Endothelial cell of umbilical vein (primary cell): ENCODE results near the gene GRWD1. TPM values are rescaled to one million over a fixed set of nuclear protein-coding genes. Genes with fewer than 3 reads are reported as not detected.

ENCODE experiments used
- BruUV-seq: library from RNA; stranded (reverse); fragments of 400-500 nt; replicated peaks from 2 replicates; lab custom pipeline; 2021; lab: Mats Ljungman, UMichigan
- CTCF ChIA-PET: fragments of 300-600, 350-600 bp; sonication (Branson Sonifier 250); formaldehyde crosslinking; loops from one replicate; lab custom pipeline; 2021; ENCODE audit warnings: antibody characterized with exemption, inconsistent platforms; lab: Charles Lee
- POLR2A ChIA-PET: fragments of 300-600, 350-600 bp; sonication (Branson Sonifier 250); formaldehyde crosslinking; loops from one replicate; lab custom pipeline; 2021; ENCODE audit warnings: antibody characterized with exemption, inconsistent platforms; lab: Charles Lee
- DNase-seq: peaks from one replicate; pipeline ENCODE4 v3.0.0-alpha.2; 2011; ENCODE audit warnings: low read depth, low spot score
- FAIRE-seq: peaks from 2 replicates; lab custom pipeline; 2011; peaks lifted over from hg19 to GRCh38; lab: Jason Lieb, UNC
- H2AFZ ChIP-seq: 2 replicates; pipeline ENCODE4 v1.6.0; 2012; ENCODE audit warnings: low read depth, low read length, control low read depth, inconsistent platforms
- H3K27ac ChIP-seq: 2 replicates; pipeline ENCODE4 v1.5.1; 2011; ENCODE audit warnings: low read depth, mild to moderate bottlenecking, control low read depth, low read length, moderate library complexity; ENCODE audit not compliant: insufficient read depth
- H3K27me3 ChIP-seq, 2 experiments: 2 replicates each; pipeline versions ENCODE4 v1.6.0 to v1.6.1; 2011; ENCODE audit warnings: low read length in 2 of 2, mixed read lengths in 1 of 2; ENCODE audit not compliant: control insufficient read depth in 2 of 2, insufficient read depth in 2 of 2
- H3K36me3 ChIP-seq, 2 experiments: 2 replicates in 1 of 2; 3 replicates in 1 of 2; pipeline ENCODE4 v1.5.1; 2011; ENCODE audit warnings: low read length in 2 of 2, mild to moderate bottlenecking in 1 of 2, moderate library complexity in 1 of 2; ENCODE audit not compliant: control insufficient read depth in 2 of 2, insufficient read depth in 2 of 2; ENCODE audit errors: extremely low read depth in 1 of 2
- H3K4me1 ChIP-seq: 3 replicates; pipeline ENCODE4 v1.5.1; 2011; ENCODE audit warnings: mild to moderate bottlenecking, low read length; ENCODE audit not compliant: control insufficient read depth, insufficient read depth; ENCODE audit errors: extremely low read depth
- H3K4me2 ChIP-seq: 2 replicates; pipeline ENCODE4 v1.6.1; 2011; ENCODE audit warnings: low read length, control low read depth, mixed read lengths; ENCODE audit not compliant: insufficient read depth
- H3K4me3 ChIP-seq, 3 experiments: fragments of 200-600 bp in 1 of 3; sonication (generic), shearing (Covaris generic) in 1 of 3; replicated peaks in 1 of 3; 2 replicates each; pipeline ENCODE4 v1.5.1; 2011 to 2016; ENCODE audit warnings: control low read depth in 3 of 3, low read length in 3 of 3, mild to moderate bottlenecking in 2 of 3, inconsistent platforms in 1 of 3, low read depth in 1 of 3, moderate library complexity in 1 of 3; ENCODE audit not compliant: insufficient read depth in 1 of 3
- H3K79me2 ChIP-seq: 2 replicates; pipeline ENCODE4 v1.6.0; 2012; ENCODE audit warnings: low read length, inconsistent platforms; ENCODE audit not compliant: control insufficient read depth, insufficient read depth
- H3K9ac ChIP-seq: replicated peaks from 2 replicates; pipeline ENCODE3; 2011; ENCODE audit warnings: low read length, control low read depth; ENCODE audit not compliant: insufficient read depth; ENCODE audit errors: extremely low read depth
- H3K9me1 ChIP-seq: replicated peaks from 3 replicates; pipeline ENCODE4 v1.6.0; 2011; ENCODE audit warnings: mild to moderate bottlenecking, low read length; ENCODE audit not compliant: control insufficient read depth, insufficient read depth; ENCODE audit errors: extremely low read depth
- H3K9me3 ChIP-seq: replicated peaks from 2 replicates; pipeline ENCODE4 v1.5.1; 2012; ENCODE audit warnings: low read length, inconsistent platforms; ENCODE audit not compliant: control insufficient read depth, insufficient read depth
- H4K20me1 ChIP-seq: replicated peaks from 2 replicates; pipeline ENCODE3; 2011; ENCODE audit warnings: mild to moderate bottlenecking, low read length; ENCODE audit not compliant: control insufficient read depth, insufficient read depth; ENCODE audit errors: extremely low read depth
- EZH2 ChIP-seq: IDR thresholded peaks from 2 replicates; pipeline ENCODE4 v1.6.1; 2012; ENCODE audit warnings: borderline replicate concordance, low read depth, mild to moderate bottlenecking, moderate library complexity, low read length, inconsistent platforms; ENCODE audit not compliant: severe bottlenecking
- FOS ChIP-seq: IDR thresholded peaks from 2 replicates; pipeline ENCODE4 v1.6.1; 2011; ENCODE audit warnings: mild to moderate bottlenecking, low read length, moderate library complexity, borderline replicate concordance; ENCODE audit not compliant: insufficient read depth
- GATA2 ChIP-seq: IDR thresholded peaks from 2 replicates; pipeline ENCODE4 v1.7.0; 2011; ENCODE audit warnings: low read depth, mild to moderate bottlenecking, moderate library complexity, mixed read lengths, low read length; ENCODE audit not compliant: insufficient read length, insufficient read depth
- JUN ChIP-seq: IDR thresholded peaks from 2 replicates; pipeline ENCODE4 v1.6.1; 2011; ENCODE audit warnings: borderline replicate concordance, low read depth; ENCODE audit not compliant: insufficient read length, insufficient read depth
- MYC ChIP-seq: IDR thresholded peaks from one replicate; pipeline ENCODE4 v1.6.1; 2011; ENCODE audit warnings: mild to moderate bottlenecking, low read depth, low read length
- POLR2A ChIP-seq: IDR thresholded peaks from 2 replicates; pipeline ENCODE4 v1.6.1; 2012; ENCODE audit warnings: low read depth, mild to moderate bottlenecking, control low read depth, low read length
- POLR2AphosphoS5 ChIP-seq: IDR thresholded peaks from 2 replicates; pipeline ENCODE4 v1.6.1; 2012; ENCODE audit warnings: low read depth, mild to moderate bottlenecking, control low read depth, low read length, moderate library complexity; ENCODE audit not compliant: insufficient read depth
- dilution Hi-C: fragments of 300-500 bp; cut with MboI; formaldehyde crosslinking; loops from one replicate; pipeline ENCODE4 v1.15.0; 2019; ENCODE audit warnings: low sequenced_read_pairs; ENCODE audit not compliant: extremely low pct_ligation_motif_present
- intact Hi-C: fragments of 100-400 bp; cut with micrococcal nuclease; formaldehyde crosslinking; loops from one replicate; pipeline ENCODE4 v1.10.0; 2022
- polyA plus RNA-seq, 4 experiments: library from polyadenylated mRNA; depleted of rRNA in 3 of 4; stranded (reverse) in 3 of 4; unstranded in 1 of 4; fragments of >200 nt; gene quantifications; 2 replicates each; pipeline versions ENCODE4 v1.2.1 to v1.2.3, GENCODE V29; 2011 to 2012; ENCODE audit warnings: missing spikeins in 1 of 4
- total RNA-seq: library from RNA; stranded (reverse); gene quantifications from 2 replicates; pipeline ENCODE4 v1.2.3, GENCODE V29; 2021
- TF ChIP-seq, protein P1 (sequence below): IDR thresholded peaks from 2 replicates; pipeline ENCODE4 v1.6.1; 2011; ENCODE audit not compliant: insufficient read depth, insufficient read length
- TF ChIP-seq, protein P2 (sequence below), 2 donors: IDR thresholded peaks; 1 replicate in 1 of 2; 2 replicates in 1 of 2; pipeline ENCODE4 v1.5.1; 2011; ENCODE audit warnings: low read length in 2 of 2, mild to moderate bottlenecking in 2 of 2, moderate library complexity in 2 of 2, control low read depth in 1 of 2, inconsistent platforms in 1 of 2, low read depth in 1 of 2; ENCODE audit not compliant: insufficient read depth in 1 of 2; ENCODE audit errors: extremely low read depth in 1 of 2

The GRWD1 gene
- total and polyA plus RNA-seq, 2 donors (not counting 3 experiments of a cell fraction or from before 2014, with no cell fraction given), result 26.3 to 52.7 TPM

DNA sequence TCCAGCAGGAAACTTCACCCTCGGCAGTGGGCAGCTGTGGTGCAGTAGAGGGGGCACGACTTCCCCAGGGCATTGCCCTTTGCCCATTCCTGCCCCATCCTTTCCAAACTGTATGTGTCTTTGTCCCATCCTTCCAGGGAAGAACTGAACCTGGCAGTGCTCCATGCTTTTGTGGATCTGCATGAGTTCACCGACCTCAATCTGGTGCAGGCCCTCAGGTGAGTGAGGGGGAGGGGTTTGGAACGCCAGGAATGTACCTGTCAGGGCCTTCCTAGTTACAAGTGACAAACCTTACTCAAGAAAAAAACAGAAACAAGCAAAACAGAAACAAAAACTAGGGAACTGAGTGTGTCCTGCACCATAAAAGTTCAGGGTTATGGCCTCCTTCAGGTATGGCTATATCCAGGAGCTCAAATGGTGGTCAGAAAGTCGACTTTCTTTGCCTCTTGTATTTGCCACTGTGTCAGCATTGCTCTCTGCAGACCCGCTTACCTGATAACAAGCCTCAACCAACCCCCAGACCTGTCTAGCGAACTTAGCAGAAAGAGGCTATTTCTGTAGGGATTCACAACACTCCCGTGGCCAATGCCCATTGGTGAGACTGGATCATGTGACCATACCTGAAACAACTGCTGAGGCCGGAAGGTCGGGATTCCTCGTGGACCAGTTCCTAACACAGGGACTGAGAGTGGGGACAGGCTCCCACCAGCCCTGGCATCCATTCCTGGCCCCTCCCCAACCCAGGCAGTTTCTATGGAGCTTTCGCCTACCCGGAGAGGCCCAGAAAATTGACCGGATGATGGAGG lies 27.6 kb downstream of the GRWD1 start:
- no peak for TF ChIP-seq GATA2
- no peak for TF ChIP-seq JUN
- TF ChIP-seq MYC, result no peak
- TF ChIP-seq FOS, result no peak
- TF ChIP-seq, protein P1, sequence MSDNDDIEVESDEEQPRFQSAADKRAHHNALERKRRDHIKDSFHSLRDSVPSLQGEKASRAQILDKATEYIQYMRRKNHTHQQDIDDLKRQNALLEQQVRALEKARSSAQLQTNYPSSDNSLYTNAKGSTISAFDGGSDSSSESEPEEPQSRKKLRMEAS, result no peak
- no peak for TF ChIP-seq POLR2A
- TF ChIP-seq, protein P2, sequence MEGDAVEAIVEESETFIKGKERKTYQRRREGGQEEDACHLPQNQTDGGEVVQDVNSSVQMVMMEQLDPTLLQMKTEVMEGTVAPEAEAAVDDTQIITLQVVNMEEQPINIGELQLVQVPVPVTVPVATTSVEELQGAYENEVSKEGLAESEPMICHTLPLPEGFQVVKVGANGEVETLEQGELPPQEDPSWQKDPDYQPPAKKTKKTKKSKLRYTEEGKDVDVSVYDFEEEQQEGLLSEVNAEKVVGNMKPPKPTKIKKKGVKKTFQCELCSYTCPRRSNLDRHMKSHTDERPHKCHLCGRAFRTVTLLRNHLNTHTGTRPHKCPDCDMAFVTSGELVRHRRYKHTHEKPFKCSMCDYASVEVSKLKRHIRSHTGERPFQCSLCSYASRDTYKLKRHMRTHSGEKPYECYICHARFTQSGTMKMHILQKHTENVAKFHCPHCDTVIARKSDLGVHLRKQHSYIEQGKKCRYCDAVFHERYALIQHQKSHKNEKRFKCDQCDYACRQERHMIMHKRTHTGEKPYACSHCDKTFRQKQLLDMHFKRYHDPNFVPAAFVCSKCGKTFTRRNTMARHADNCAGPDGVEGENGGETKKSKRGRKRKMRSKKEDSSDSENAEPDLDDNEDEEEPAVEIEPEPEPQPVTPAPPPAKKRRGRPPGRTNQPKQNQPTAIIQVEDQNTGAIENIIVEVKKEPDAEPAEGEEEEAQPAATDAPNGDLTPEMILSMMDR (IDR thresholded peaks at IDR 0.05; ENCODE audit: extremely low read depth in 1 of 2, insufficient read depth in 1 of 2, low read depth in 1 of 2, low read length in 2 of 2), result no peak
- TF ChIP-seq EZH2, result no peak
- TF ChIP-seq POLR2AphosphoS5, result no peak
- Histone ChIP-seq H3K4me1 (peaks cover 8% of the 10 kb centered on the region), H3K79me2 (peaks cover 22% of the 10 kb centered on the region), H3K9me1 (no peaks in the 10 kb centered on the region), H4K20me1 (no peaks in the 10 kb centered on the region), H3K27me3 (no peaks in the 10 kb centered on the region), H3K36me3 (peaks cover 25 to 66% of the 10 kb centered on the region in 2 experiments), H3K9ac (no peak overlapping the region), H3K4me3 (no peak overlapping the region), H3K4me2 (no peak overlapping the region), H3K9me3 (no peaks in the 10 kb centered on the region), H3K27ac (no peak overlapping the region), H2AFZ (no peak overlapping the region)
- no peak for DNase-seq
- FAIRE-seq, result no peak
- dilution Hi-C loops, result no loop called here
- BruUV-seq, result no TSS peak
- POLR2A ChIA-PET, result no interaction called here
- CTCF ChIA-PET, result interaction anchor here (1.4 kb wide), 1 partner anchor 82 kb away, joined by 3 read pairs; the partner anchor contains the start of gene KDELR1
- intact Hi-C loops, result no loop called here
